ENCODE results near the gene EHMT1.

The EHMT1 gene

GRCh38 chr9:137759117-137759516 lies 140.3 kb downstream of the EHMT1 start:
- TF ChIP-seq POLR2AphosphoS5 (IDR thresholded peaks at IDR 0.05; ENCODE audit: low read depth) (no peak), REST (IDR thresholded peaks at IDR 0.05; ENCODE audit: insufficient replicate concordance, low read depth) (no peak), CTCF (IDR thresholded peaks at IDR 0.05; ENCODE audit: insufficient read depth, low read length) (no peak), SPI1 (IDR thresholded peaks at IDR 0.05; ENCODE audit: borderline replicate concordance, low read depth) (no peak), GABPA (IDR thresholded peaks at IDR 0.05; ENCODE audit: low read depth) (no peak)
- Histone ChIP-seq H3K27ac (replicated peaks) (no peak overlapping the region), H3K4me3 (replicated peaks; ENCODE audit: insufficient read depth, low read length) (no peak overlapping the region), H3K27me3 (ENCODE audit: insufficient read depth, poor library complexity, severe bottlenecking) (no peaks in the 10 kb centered on the region)
- no peak for DNase-seq (ENCODE audit: low read depth in 1 of 2, low spot score in 1 of 2)

GRCh38 chr9:137759649-137760321 lies 141.0 kb downstream of the EHMT1 start:
- TF ChIP-seq REST (IDR thresholded peaks at IDR 0.05; ENCODE audit: insufficient replicate concordance, low read depth), result no peak
- TF ChIP-seq GABPA (IDR thresholded peaks at IDR 0.05; ENCODE audit: low read depth), result no peak
- TF ChIP-seq CTCF (IDR thresholded peaks at IDR 0.05; ENCODE audit: insufficient read depth, low read length), result no peak
- TF ChIP-seq POLR2AphosphoS5 (IDR thresholded peaks at IDR 0.05; ENCODE audit: low read depth), result no peak
- TF ChIP-seq SPI1 (IDR thresholded peaks at IDR 0.05; ENCODE audit: borderline replicate concordance, low read depth), result no peak
- no peak for DNase-seq (ENCODE audit: low read depth in 1 of 2, low spot score in 1 of 2)
- no peak overlapping the region for H3K27ac ChIP-seq (replicated peaks)
- H3K27me3 ChIP-seq (ENCODE audit: insufficient read depth, poor library complexity, severe bottlenecking), result no peaks in the 10 kb centered on the region
- no peak overlapping the region for H3K4me3 ChIP-seq (replicated peaks; ENCODE audit: insufficient read depth, low read length)

GRCh38 chr9:137760426-137760825 lies 141.6 kb downstream of the EHMT1 start:
- Histone ChIP-seq H3K27me3 (ENCODE audit: insufficient read depth, poor library complexity, severe bottlenecking) (no peaks in the 10 kb centered on the region), H3K27ac (replicated peaks) (no peak overlapping the region), H3K4me3 (replicated peaks; ENCODE audit: insufficient read depth, low read length) (no peak overlapping the region)
- DNase-seq (ENCODE audit: low read depth in 1 of 2, low spot score in 1 of 2), result no peak
- TF ChIP-seq GABPA (IDR thresholded peaks at IDR 0.05; ENCODE audit: low read depth), result no peak
- TF ChIP-seq CTCF (IDR thresholded peaks at IDR 0.05; ENCODE audit: insufficient read depth, low read length), result no peak
- no peak for TF ChIP-seq REST (IDR thresholded peaks at IDR 0.05; ENCODE audit: insufficient replicate concordance, low read depth)
- no peak for TF ChIP-seq SPI1 (IDR thresholded peaks at IDR 0.05; ENCODE audit: borderline replicate concordance, low read depth)
- no peak for TF ChIP-seq POLR2AphosphoS5 (IDR thresholded peaks at IDR 0.05; ENCODE audit: low read depth)
